NCI-H2196 (cell line): Measurements from ENCODE around the gene DCAF15.
"Not testable (repeated sequence)": the region's sequence is repeated elsewhere in the genome, so short reads cannot be mapped to it uniquely, and the experiment has no call there.

ENCODE experiments used
- DNase-seq: peaks from one replicate; lab custom pipeline; 2025; ENCODE audit not compliant: unreplicated experiment; lab: John Stamatoyannopoulos, UW

The DCAF15 gene

GRCh38 chr19:13959141-13959961 lies 7.0 kb downstream of the DCAF15 start:
- no peak for DNase-seq

GRCh38 chr19:13959962-13960862 lies 7.9 kb downstream of the DCAF15 start:
- DNase-seq, result no peak

GRCh38 chr19:13960863-13961784 lies 8.8 kb downstream of the DCAF15 start:
- DNase-seq, result no peak

- DNase-seq, result no peak
These were observed 9.8 kb downstream of the DCAF15 start for GRCh38 chr19:13961826-13962698.

GRCh38 chr19:13962699-13963602 lies 10.6 kb downstream of the DCAF15 start:
- DNase-seq, result no peak

GRCh38 chr19:13963603-13964105 lies 11.3 kb downstream of the DCAF15 start:
- no peak for DNase-seq

- DNase-seq, result no peak
These were observed 12.5 kb downstream of the DCAF15 start for GRCh38 chr19:13964776-13965175.

GRCh38 chr19:13965377-13965896 lies 13.1 kb downstream of the DCAF15 start:
- no peak for DNase-seq

- no peak for DNase-seq
These were observed 13.8 kb downstream of the DCAF15 start for GRCh38 chr19:13965926-13966683.

- DNase-seq, result no peak
These were observed 14.4 kb downstream of the DCAF15 start for GRCh38 chr19:13966684-13967128.

GRCh38 chr19:13967206-13967605 lies 14.9 kb downstream of the DCAF15 start:
- not testable (repeated sequence) for DNase-seq

GRCh38 chr19:13968383-13968935 lies 16.1 kb downstream of the DCAF15 start:
- no peak for DNase-seq

- no peak for DNase-seq
These were observed 16.7 kb downstream of the DCAF15 start for GRCh38 chr19:13968999-13969398.

- DNase-seq, result no peak
These were observed 17.6 kb downstream of the DCAF15 start for GRCh38 chr19:13969897-13970296.

- not testable (repeated sequence) for DNase-seq
These were observed 19.6 kb downstream of the DCAF15 start for GRCh38 chr19:13971868-13972267.

- no peak for DNase-seq
These were observed 20.3 kb downstream of the DCAF15 start for GRCh38 chr19:13972368-13973155.

GRCh38 chr19:13973479-13973878 lies 21.2 kb downstream of the DCAF15 start:
- DNase-seq, result not testable (repeated sequence)
